ELR (cell line): ENCODE measurements around the gene FLT4.
"Not testable (repeated sequence)": the region's sequence is repeated elsewhere in the genome, so short reads cannot be mapped to it uniquely, and the experiment has no call there.

Experiments used
- DNase-seq: peaks from one replicate; pipeline ENCODE4 v3.0.0-alpha.2; 2015; ENCODE audit warnings: low read depth

FLT4 gene

GRCh38 chr5:180649297-180650039, at the start of gene FLT4:
Gene FLT4, minus strand, starts transcription at chr5:180649600. Its CDS starts 55 bp downstream, at chr5:180649545.
- DNase-seq: no peak

GRCh38 chr5:180699042-180699441, 49.6 kb upstream of the FLT4 start:
- DNase-seq: no peak

GRCh38 chr5:180696116-180696515, 46.7 kb upstream of the FLT4 start:
- DNase-seq: no peak

GRCh38 chr5:180692429-180692828, 43.0 kb upstream of the FLT4 start:
- no peak for DNase-seq

GRCh38 chr5:180691046-180691445, 41.6 kb upstream of the FLT4 start:
- no peak for DNase-seq

- no peak for DNase-seq
Observed at GRCh38 chr5:180690562-180690961, 41.2 kb upstream of the FLT4 start.

GRCh38 chr5:180689775-180690174, 40.4 kb upstream of the FLT4 start:
- no peak for DNase-seq

GRCh38 chr5:180689071-180689694, 39.8 kb upstream of the FLT4 start:
- DNase-seq: no peak

GRCh38 chr5:180688330-180689070, 39.1 kb upstream of the FLT4 start:
- no peak for DNase-seq

GRCh38 chr5:180686799-180687198, 37.4 kb upstream of the FLT4 start:
- DNase-seq: not testable (repeated sequence)

- DNase-seq: no peak
Observed at GRCh38 chr5:180684623-180685161, 35.3 kb upstream of the FLT4 start.

GRCh38 chr5:180683220-180683922, 34.0 kb upstream of the FLT4 start:
- no peak for DNase-seq

GRCh38 chr5:180682560-180682959, 33.2 kb upstream of the FLT4 start:
- no peak for DNase-seq

GRCh38 chr5:180682008-180682407, 32.6 kb upstream of the FLT4 start:
- DNase-seq: not testable (repeated sequence)

- DNase-seq: not testable (repeated sequence)
Observed at GRCh38 chr5:180678319-180678718, 28.9 kb upstream of the FLT4 start.

GRCh38 chr5:180675036-180675635, 25.7 kb upstream of the FLT4 start:
- no peak for DNase-seq

- DNase-seq: not testable (repeated sequence)
Observed at GRCh38 chr5:180674090-180674475, 24.7 kb upstream of the FLT4 start.

GRCh38 chr5:180673371-180674089, 24.1 kb upstream of the FLT4 start:
- DNase-seq: no peak

GRCh38 chr5:180671958-180672524, 22.6 kb upstream of the FLT4 start:
- not testable (repeated sequence) for DNase-seq

- peak; percentile 51 for DNase-seq
Observed at GRCh38 chr5:180670586-180671359, 21.4 kb upstream of the FLT4 start.
